Measurements from ENCODE around the gene RPH3AL.

- TF ChIP-seq CTCF (conservative IDR thresholded peaks at IDR 0.05; ENCODE audit: low read depth, low read length) (no peak), EZH2phosphoT487 (IDR thresholded peaks at IDR 0.05; ENCODE audit: borderline replicate concordance, low read length) (no peak)
These were observed 115.8 kb downstream of the RPH3AL start for GRCh38 chr17:236641-237405.

Data from PC-3 (cell line).